Astrocyte of the hippocampus (primary cell): ENCODE data around the gene C8G.

Source experiments
- DNase-seq: peaks from one replicate; pipeline ENCODE4 v3.0.0; 2011; ENCODE audit warnings: low read depth, low spot score

The C8G gene

DNA sequence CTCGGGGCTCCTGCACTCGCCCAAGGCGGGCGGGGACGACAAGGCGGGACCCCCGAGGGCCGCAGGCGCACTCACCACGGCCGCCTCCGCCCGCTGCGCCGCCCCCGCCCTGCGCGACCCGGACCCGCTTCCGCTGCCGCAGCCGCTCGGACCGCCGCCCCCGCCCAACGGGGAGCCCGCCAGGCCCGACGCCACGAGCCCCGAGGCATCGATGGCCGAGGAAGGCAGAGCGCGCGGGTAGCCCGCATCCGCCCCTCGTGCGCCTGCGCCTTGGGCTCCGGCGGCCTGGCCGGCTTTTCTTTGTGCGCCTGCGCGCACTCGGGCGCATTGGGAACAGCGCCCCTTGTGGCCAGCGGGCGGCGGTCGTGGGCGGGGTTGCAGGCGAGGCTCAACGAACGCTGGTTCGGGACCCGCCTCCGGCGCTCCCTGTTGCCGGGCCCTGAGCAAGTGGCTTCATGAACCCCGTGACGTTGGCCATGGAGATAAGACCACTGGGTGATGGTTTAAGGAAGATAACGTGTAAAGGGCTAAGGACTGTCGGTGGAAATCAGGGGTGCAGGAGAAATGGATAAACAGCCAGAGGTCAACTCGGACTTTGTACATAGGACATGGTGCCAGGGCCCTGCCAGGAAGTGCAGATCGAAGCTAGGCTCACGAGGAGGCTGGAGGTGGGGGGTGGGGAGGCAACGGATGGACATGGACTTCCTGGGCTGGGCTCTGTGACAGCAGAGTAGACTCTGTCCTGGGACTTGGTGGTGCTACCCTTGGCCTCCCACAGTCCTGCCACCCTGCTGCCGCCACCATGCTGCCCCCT, at the start of gene C8G, which contains the start of gene FBXW5:
Gene C8G (plus strand): TSS at position 725 of the 814 bp plus-strand sequence. CDS start 78 bp downstream, at position 803.
Gene FBXW5 (minus strand): TSS at position 220 of the 814 bp plus-strand sequence. CDS start 655 bp downstream, outside the sequence.
- DNase-seq, result peak; percentile 99

DNA sequence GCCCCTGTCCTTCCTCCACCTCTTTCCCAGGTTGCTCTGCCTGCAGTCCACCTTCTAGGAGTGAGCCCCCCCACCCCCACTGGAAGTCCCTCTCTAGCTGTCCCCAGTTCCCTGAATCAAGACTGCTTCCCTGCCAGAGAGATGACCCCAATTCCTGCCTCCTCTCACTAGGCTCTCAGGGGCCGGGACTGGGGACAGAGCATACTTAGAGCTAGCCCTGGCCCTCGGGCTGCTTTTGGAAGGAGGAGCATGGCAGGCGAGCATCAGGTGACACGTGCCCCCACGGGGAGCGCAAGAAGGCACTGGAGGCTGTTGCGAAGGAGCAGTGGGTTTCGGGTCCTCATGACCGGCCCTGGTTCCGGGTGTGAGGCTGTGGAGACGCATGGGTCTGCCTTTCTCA, 49.0 kb upstream of the C8G start:
- DNase-seq, result no peak

DNA sequence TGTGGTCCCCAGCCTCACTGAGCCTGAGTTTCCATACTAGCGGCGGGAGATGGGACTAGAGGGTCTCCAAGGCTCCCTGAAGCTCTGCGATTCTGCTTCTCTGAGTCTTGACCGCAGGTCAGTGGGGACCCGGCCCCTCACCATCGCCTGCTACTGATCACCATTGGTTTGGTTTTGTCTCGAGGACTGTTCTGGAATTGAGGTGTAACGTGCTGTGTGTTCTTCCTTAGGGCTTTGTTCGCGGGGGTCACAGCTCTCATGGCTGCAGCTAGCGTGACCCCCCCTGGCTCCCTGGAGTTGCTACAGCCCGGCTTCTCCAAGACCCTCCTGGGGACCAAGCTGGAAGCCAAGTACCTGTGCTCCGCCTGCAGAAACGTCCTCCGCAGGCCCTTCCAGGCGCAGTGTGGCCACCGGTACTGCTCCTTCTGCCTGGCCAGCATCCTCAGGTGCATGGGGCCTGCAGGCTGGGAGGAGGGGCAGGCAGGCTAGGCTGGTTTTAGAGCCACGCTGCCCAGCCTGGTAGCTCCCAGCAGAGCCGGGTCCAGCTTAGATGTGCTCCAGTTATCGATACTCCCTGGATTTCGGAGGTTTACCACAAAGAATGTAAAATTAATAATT, 46.5 kb upstream of the C8G start:
- DNase-seq, result no peak

DNA sequence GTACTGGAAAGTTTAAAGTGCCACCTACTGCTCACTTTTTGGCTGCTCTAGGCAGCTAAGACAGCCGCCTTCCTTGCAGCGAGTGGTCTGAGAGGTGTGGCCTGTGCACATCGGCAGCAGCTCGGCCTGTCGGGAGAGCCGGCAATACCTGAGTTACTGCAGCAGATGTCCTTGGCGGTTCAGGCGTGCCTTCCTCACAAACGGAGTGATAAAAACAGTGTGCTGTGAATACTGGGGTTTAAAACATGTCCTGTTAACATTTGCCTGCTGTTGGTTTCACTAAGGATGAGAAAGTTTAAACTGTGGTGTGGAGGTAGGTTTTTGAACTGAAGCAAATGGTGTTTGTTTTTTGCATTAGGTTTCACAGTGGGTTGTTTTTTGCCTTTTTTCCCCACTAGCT, 45.8 kb upstream of the C8G start:
- DNase-seq, result no peak

DNA sequence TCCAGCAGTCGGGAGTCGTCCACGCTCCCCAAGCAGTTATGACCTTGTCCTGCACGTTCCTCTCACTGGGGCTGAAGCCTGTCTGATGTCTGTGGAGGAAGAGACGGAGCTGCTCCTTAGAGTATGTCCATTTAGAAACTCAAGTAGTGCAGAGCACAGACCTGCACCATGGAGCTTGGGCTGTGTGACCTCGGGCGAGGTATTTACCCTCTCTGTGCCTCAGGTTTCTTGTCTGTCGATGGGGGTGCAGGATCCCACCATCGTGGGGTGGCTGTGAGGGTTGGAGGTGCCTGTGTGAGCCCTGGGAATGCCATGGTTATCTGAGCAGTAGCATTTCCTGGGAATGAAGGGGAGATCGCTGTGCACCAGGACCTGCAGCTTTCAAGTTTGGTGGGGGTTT, 44.5 kb upstream of the C8G start:
- DNase-seq, result no peak

DNA sequence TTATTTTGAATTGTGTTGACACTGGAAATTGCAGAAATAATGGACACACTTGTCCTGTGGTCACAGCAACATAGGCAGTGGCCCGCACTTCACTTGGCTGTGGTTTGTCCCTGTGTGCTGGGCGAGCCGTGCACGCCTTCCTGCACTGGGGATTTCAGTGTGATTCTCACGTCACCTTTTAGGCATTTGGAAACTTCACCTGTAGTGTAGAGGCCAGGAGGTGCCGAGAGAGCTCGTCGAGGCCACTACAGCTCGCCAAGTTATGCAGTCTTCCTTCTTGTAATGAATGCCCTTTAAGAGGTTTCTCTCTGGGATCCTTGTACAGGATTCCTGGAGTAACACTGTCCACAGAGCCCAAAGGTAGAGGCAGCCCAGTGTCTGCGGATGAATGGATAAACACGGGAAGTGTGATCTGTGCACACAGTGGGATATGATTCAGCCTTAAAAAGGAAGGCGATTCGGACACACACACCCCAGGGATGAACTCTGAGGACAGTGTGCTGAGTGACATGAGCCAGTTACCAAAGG, 44.0 kb upstream of the C8G start:
- DNase-seq, result no peak

DNA sequence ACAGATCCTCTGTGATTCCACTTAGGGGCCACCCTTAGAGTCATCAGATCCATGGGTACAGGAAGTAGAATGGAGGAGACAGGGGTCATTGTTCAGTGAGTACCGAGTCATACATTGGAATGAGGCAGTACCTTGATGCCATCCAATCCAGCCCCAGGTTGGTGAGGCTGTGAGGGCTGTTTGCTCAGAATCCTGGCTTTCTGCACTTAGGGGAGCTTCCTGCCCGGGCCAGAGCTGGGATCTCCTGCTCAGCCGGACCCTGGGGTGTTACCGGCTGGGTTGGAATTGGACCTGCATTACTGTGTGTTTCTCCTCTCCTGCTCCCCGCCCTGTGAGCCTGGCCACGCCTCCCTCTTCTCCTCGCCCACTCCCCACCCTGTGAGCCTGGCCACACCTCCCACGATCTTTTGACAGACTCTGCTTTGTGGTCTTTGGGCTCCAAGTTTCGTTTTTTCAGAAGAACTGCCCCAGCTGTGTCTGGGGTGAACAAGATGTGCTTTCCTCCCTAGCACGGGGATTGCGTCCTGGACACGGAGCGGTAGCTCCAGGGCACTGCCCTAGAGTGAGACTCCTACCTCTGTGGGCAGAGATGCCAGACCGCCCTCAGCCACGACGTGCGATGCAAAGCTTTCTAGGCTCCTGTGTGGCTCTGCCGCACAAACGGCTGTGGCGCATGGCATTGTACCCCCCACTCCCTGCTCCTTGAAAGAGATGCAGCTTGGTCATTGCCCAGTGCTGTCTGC, 43.4 kb upstream of the C8G start:
- peak; percentile 70 for DNase-seq

DNA sequence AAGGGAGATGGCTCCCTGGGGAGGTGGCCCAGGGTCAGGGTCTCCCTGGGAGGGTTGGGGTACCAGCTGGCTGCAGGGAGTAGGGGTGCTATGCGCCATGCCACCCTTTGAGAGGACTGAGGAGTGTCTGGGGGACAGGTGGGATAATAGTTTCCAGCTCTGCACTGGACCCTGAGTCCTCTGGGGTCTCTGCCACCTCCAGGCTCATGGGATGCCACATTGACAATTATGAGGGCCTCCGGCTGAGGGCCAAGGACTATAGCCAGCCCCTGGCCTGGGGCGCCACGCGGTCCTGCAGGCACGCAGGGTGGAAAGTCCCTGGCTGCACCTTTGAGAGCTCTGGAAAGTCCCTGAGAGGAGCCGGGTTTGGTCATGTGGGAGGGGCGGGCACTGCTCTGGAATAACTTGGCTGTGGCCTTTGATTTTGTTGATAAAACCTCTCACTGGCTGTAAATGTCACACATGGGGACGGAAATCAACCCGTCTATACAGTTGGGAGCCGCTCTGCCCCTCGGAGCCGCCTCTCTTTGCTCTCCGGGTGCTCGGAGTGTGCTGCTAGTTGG, 42.7 kb upstream of the C8G start:
- peak; percentile 91 for DNase-seq

DNA sequence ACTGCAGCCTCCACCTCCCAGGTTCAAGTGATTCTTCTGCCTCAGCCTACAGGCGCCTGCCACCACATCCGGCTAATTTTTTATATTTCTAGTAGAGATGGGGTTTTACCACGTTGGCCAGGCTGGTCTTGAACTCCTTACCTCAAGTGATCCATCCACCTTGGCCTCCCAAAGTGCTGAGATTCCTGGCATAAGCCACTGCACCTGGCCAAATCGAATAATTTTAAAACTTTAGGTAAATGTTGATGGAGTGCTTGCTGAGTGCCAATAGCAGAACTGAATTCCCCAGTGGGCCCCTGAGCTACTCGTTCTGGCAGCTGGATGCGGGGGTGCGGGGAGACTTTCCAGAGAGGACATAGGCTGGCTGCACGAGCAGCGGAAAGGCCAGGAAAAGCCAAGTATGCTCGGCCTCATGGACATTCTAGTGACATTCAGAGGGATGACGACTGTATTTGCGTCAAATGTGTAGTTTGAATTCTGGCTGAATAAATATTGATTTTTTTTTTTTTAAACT, 41.9 kb upstream of the C8G start:
- no peak for DNase-seq

DNA sequence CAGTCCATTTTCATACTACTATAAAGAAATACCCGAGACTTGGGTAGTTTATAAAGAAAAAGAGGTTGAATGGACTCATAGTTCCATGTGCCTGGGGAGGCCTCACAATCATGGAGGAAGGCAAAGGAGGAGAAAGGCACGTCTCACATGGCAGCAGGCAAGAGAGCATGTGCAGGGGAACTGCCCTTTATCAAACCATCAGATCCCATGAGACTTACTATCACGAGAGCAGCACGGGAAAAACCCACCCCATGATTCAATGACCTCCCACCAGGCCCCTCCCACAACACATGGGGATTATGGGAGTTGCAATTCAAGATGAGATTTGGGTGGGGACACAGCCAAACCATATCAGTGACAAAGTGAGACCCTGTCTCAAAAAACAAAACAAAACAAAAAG, 38.8 kb upstream of the C8G start:
- DNase-seq, result no peak

DNA sequence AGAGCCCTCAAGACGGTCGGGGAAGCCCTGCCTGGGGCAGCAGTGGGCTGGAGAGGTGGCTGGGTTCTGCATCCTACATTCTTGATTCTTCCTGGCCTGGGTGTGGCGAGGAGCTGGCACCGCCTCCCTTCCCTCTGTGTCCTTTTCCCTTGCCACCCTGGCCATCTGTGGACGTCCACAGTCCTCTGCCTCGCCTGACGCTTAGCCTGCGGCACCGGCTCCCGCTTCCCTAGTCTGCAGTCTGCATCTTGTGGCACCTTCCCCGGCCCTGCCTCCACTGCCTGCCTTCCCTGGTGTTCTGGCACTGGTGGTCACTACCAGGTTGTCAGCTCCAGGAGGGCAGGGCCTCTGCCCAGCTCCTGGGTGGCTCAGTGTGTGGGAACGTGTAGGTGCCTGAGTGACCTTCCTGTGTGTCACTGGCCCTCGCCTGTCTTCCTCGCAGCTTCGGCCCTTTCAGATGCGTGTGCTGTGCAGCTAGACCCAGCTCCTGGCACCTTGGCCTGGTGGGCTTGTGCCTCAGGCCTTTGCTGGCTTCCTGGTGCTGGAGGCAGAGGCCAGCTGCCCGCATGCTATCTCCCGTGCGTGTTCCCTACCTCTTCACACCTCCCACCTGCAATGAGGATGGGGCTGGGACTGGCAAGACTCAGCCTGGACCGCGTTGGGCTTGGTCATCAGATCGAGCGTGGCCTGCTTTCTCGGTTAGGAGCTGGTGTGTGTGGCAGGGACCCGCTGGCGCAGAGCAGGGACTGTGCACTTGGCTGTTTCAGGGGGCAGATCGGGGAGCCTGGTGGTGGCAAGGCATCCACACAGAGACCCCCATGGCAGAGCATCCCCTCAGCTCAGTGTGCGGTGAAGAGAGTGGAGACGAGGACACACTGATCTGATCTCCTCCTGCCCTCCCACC, 37.8 kb upstream of the C8G start:
- no peak for DNase-seq

DNA sequence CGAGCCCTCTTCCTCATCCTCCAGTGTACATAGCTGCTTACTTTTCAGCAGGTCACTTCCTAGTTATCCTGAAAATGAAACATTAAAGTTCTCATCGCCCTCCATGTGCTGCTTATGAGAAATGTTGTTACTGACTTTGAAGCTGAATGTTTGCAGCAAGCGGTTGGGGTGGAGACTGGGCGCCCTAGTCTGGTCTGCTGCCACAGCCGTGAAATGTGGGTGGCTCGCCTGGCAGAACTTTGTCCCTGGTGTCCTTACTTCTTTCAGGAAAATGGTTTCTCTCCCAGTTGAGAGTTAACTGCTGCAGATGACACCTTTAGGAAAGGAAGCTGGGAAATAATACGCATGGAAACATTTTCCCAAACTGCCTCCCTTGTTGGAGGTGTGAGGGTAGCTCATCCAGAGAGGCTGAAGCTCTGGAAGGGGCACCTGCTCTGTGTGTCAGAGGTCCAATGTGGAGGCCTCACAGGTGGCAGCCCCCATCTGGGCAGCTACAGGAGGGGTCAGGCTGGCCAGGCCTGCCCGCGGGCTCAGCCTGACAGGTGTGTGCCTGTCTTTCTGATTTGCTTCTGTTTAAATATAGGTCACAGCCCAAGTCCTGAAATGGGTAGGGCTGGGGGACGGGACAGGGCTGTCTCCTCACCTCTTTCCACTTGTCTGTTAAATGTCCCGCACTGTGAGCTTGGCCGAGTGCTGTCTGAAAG, 34.7 kb upstream of the C8G start:
- DNase-seq, result no peak

DNA sequence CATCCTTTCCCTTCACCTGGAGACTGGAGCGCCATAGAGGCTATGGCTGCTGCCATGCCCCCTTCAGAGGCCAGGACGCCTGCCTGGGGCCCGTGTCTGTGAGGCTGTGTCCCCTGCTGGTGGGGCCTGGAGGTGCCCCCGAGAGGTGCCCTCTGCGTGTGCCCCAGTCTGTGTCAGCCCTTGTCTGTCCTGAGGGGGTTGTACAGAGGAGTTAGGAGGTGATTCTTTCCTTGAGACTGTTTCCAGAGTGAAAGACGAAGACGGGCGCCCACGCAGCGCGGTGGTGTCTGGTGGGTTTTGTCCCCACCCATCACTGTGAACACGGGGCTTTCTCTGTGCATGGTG, 34.2 kb upstream of the C8G start:
- no peak for DNase-seq

DNA sequence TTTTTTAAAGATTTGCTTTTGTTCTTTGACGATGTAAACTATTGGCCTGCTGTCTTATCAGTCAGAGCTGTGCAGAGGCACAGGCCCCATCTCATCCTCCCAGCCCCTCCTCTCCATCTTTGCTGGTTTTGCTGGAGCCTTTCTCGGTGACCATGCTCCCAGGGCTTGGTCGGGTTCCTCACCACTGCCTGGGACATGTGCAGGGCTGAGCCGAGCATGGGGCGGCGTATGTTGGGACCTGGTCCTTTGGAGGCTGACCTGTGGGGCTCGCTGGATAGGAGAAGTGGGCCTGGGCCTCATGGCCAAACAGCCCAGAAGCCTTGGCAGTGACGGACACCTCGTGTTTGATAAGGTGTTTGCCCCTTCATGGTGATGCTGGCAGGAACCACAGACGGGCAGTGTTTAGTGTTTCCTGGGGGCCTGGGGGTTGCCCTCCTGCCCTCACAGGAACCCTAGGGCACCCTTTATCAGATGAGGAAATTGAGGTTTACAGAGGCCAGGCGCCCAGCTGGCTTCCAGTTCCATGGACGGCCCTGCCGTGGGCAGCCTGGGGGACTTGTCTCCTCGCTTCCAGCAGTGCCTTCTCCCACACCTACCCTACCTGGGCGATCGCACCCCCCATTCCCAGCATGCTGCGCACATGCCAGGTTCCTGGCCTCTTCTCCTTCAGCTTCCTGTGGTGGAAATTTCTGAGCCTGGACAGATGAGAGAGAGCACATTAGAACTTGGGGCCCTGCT, 31.2 kb upstream of the C8G start:
- no peak for DNase-seq

DNA sequence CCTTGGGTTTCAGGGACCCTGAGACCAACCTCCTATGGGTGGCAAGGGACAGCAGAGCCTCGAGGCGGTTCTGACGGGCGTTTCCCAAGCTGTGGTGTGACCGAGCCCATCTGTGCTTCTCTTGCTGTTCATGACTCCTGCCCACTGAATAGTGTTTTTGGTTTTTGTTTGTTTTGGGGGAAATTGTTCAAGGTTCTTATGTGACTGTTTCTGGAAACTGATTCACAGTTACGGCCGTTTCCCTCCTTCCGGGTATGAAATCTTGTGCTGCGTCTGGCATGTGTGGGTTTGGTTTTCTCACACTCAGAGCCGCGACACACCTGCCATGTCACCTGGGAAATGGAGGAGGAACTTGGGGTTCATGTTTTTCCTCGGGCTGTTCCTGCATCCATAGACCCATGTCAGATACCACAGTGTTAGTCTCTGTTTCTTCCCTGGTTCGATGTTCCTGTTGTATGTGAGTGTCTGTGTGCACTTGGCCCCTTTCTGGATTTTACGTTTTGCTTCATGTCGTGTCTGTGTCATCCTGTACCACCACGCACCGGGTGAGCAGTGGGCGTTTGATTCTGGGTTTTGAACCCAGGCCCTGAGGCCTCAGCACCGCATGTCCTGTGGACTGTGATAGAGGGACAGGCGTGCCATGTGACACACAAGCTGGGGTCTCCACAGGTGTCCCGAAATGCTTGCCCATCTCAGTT, 29.3 kb upstream of the C8G start:
- no peak for DNase-seq

DNA sequence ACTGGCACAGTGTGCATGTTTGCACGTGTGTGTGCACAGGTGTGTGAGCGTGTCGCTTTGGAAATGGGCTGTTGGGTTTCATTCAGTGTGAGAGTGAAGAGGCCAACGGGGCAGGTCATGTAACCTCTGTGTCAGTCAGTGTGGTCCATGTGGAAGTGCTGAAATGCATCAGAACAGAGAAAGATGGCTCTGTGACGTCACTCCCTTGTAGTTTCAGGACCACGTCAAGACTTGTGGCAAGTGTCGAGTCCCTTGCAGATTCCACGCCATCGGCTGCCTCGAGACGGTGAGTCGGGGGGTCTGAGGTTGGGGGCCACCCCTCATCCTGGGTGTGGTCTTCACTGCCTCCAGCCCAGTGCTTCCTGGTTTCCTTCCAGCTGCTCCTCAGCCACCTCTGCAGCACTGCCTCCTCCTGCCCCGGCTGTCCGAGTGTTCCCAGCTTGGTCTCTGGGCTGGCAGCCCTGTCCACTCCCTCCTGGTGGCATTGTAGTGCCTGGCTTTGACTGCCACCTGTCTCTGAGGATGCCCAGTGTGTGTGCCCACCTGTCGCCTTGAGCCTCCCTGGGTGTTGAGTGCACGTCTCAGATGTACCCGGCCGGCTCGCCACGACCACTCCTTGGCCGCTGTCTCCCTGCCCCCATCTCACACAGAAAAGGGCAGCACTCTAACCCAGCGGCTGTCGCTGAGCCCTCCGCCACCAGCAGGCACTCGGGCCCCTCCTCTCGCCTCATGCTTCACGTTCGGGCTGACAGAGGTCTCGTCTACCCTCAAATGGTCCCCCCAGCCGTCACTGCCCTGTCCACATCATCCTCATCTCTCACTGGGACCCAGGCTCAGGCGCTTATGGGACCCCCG, 28.5 kb upstream of the C8G start:
- no peak for DNase-seq

DNA sequence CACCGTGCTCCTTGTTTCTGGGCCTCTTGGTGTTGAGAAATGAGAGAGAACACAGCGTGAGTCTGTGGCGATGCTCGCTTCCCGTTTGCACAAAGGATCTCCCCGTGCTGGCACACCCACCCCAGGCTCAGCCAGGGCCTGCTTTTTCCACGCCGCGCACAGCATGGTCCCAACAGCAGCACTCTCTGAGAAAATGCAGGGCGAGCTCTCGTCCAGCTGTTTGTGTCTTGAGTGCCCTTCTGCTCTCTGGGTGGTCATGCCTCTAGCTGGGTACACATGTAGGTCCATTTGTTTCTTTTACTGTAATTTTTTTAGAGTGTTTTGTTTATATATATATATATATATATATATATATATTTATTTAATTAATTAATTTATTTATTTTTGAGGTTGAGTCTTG, 27.1 kb upstream of the C8G start:
- DNase-seq, result no peak

DNA sequence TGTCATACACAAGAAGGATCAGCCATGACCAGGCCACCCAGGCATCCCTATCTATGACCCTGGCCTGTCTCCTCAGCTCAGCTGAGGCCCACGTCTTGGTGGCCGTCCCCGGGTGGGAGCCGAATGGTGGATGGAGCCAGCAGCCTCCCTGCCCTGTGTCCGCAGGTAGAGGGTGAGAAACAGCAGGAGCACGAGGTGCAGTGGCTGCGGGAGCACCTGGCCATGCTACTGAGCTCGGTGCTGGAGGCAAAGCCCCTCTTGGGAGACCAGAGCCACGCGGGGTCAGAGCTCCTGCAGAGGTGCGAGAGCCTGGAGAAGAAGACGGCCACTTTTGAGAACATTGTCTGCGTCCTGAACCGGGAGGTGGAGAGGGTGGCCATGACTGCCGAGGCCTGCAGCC, 25.0 kb upstream of the C8G start:
- DNase-seq, result no peak
